CD14-positive monocyte (primary cell): Measurements from ENCODE around the gene TMEM221. TPM values are rescaled to one million over a fixed set of nuclear protein-coding genes. Genes with fewer than 3 reads are reported as not detected.

ENCODE experiments used
- DNase-seq, 3 donors: peaks; one replicate each; pipeline ENCODE4 v3.0.0-alpha.2; 2011 to 2022
- H2AFZ ChIP-seq: 2 replicates; pipeline ENCODE4 v1.6.0; 2012; ENCODE audit warnings: mild to moderate bottlenecking, low read depth, low read length, inconsistent platforms; ENCODE audit not compliant: insufficient read depth, poor library complexity, severe bottlenecking
- H3K27ac ChIP-seq, 2 donors: 1 replicate in 1 of 2; 2 replicates in 1 of 2; pipeline ENCODE4 v1.5.1; 2012 to 2013; ENCODE audit warnings: low read length in 2 of 2, control low read depth in 1 of 2, inconsistent platforms in 1 of 2, low read depth in 1 of 2, mild to moderate bottlenecking in 1 of 2
- H3K27me3 ChIP-seq, 2 donors: one replicate each; pipeline versions ENCODE4 v1.6.0 to v1.6.1; 2011 to 2013; ENCODE audit warnings: low read length in 2 of 2; ENCODE audit not compliant: control insufficient read depth in 2 of 2, insufficient read depth in 2 of 2
- H3K36me3 ChIP-seq, 2 donors: replicated peaks in 1 of 2; 1 replicate in 1 of 2; 2 replicates in 1 of 2; pipeline versions ENCODE4 v1.5.1 to v1.6.1; 2012 to 2013; ENCODE audit warnings: low read length in 2 of 2, control low read depth in 1 of 2, inconsistent platforms in 1 of 2, mild to moderate bottlenecking in 1 of 2; ENCODE audit not compliant: insufficient read depth in 2 of 2, control insufficient read depth in 1 of 2
- H3K4me1 ChIP-seq, 2 donors: 1 replicate in 1 of 2; 2 replicates in 1 of 2; pipeline versions ENCODE4 v1.5.1 to v1.6.1; 2012 to 2013; ENCODE audit warnings: low read length in 2 of 2, control low read depth in 1 of 2, inconsistent platforms in 1 of 2, mild to moderate bottlenecking in 1 of 2, moderate library complexity in 1 of 2; ENCODE audit not compliant: insufficient read depth in 2 of 2, control insufficient read depth in 1 of 2
- H3K4me2 ChIP-seq: replicated peaks from 2 replicates; pipeline ENCODE3; 2012; ENCODE audit warnings: low read length, moderate library complexity, mild to moderate bottlenecking; ENCODE audit not compliant: poor library complexity, severe bottlenecking; ENCODE audit errors: extremely low read depth
- H3K4me3 ChIP-seq, 3 experiments: fragments of 200-600 bp in 1 of 3; sonication (generic) in 1 of 3; replicated peaks in 1 of 3; 1 replicate in 2 of 3; 2 replicates in 1 of 3; pipeline ENCODE4 v1.5.1; 2011 to 2013; ENCODE audit warnings: low read length in 3 of 3, mild to moderate bottlenecking in 3 of 3, control low read depth in 2 of 3, low read depth in 2 of 3, inconsistent platforms in 1 of 3, moderate library complexity in 1 of 3
- H3K79me2 ChIP-seq: 2 replicates; pipeline ENCODE4 v1.6.0; 2012; ENCODE audit warnings: mild to moderate bottlenecking, control low read depth, inconsistent platforms, low read length, moderate library complexity; ENCODE audit not compliant: insufficient read depth
- H3K9ac ChIP-seq: 2 replicates; pipeline ENCODE4 v1.6.0; 2017; ENCODE audit warnings: low read length, mild to moderate bottlenecking; ENCODE audit not compliant: insufficient read depth, poor library complexity, severe bottlenecking
- H3K9me3 ChIP-seq, 2 donors: replicated peaks in 1 of 2; 1 replicate in 1 of 2; 2 replicates in 1 of 2; pipeline versions ENCODE4 v1.5.1 to v1.6.1; 2012 to 2013; ENCODE audit warnings: low read length in 2 of 2, control low read depth in 1 of 2; ENCODE audit not compliant: control insufficient read depth in 1 of 2, insufficient read depth in 1 of 2
- H4K20me1 ChIP-seq: 2 replicates; pipeline ENCODE4 v1.6.0; 2012; ENCODE audit warnings: mild to moderate bottlenecking, low read length, control low read depth, moderate library complexity; ENCODE audit not compliant: insufficient read depth
- H3K27ac Mint-ChIP-seq, 7 donors: one replicate each; pipeline ENCODE4 v1.8.0; 2020; ENCODE audit warnings: mild to moderate bottlenecking in 7 of 7, mixed read lengths in 7 of 7, moderate library complexity in 6 of 7, inconsistent platforms in 2 of 7
- H3K27me3 Mint-ChIP-seq, 3 donors: one replicate each; pipeline ENCODE4 v1.8.0; 2021 to 2022; ENCODE audit warnings: low read depth in 3 of 3, mild to moderate bottlenecking in 3 of 3, mixed read lengths in 3 of 3, moderate library complexity in 3 of 3, inconsistent platforms in 1 of 3
- H3K36me3 Mint-ChIP-seq, 2 donors: one replicate each; pipeline ENCODE4 v1.8.0; 2020; ENCODE audit warnings: mixed read lengths in 2 of 2, inconsistent platforms in 1 of 2, mild to moderate bottlenecking in 1 of 2
- H3K4me1 Mint-ChIP-seq: one replicate; pipeline ENCODE4 v1.8.0; 2020; ENCODE audit warnings: mild to moderate bottlenecking, mixed read lengths
- H3K4me3 Mint-ChIP-seq, 2 donors: one replicate each; pipeline ENCODE4 v1.8.0; 2020; ENCODE audit warnings: mild to moderate bottlenecking in 2 of 2, mixed read lengths in 2 of 2, moderate library complexity in 1 of 2
- H3K9me3 Mint-ChIP-seq, 7 donors: one replicate each; pipeline ENCODE4 v1.8.0; 2020 to 2022; ENCODE audit warnings: mixed read lengths in 7 of 7, mild to moderate bottlenecking in 6 of 7, moderate library complexity in 6 of 7, inconsistent platforms in 2 of 7
- CTCF ChIP-seq: fragments of 200-600 bp; IDR thresholded peaks from one replicate; pipeline ENCODE4 v1.8.0; 2022; ENCODE audit warnings: antibody characterized with exemption, mild to moderate bottlenecking
- WGBS: methylation state at CpG from one replicate; pipeline ENCODE4 v1.1.5; 2013; ENCODE audit warnings: missing lambda C conversion rate; ENCODE audit not compliant: insufficient coverage; 5-methylcytosine and 5-hydroxymethylcytosine counted together
- intact Hi-C, 2 donors: fragments of 100-400 bp; cut with micrococcal nuclease; formaldehyde crosslinking; loops; one replicate each; pipeline versions ENCODE4 v1.15.0 to v1.15.1; 2023
- polyA plus RNA-seq, 3 donors: library from polyadenylated mRNA; depleted of rRNA in 1 of 3; unstranded in 2 of 3; stranded (reverse) in 1 of 3; fragments of 300-500 nt in 2 of 3; fragments of >200 nt in 1 of 3; fragmentation: Illumina TruSeq in 2 of 3; gene quantifications; 1 replicate in 2 of 3; 2 replicates in 1 of 3; pipeline ENCODE4 v1.2.3, GENCODE V29; 2012 to 2021

Gene TMEM221
- polyA plus RNA-seq, 3 donors: not detected

- Histone ChIP-seq H3K27ac (no peak overlapping the region), H3K9me3 (no peaks in the 10 kb centered on the region), H3K4me3 (no peak overlapping the region), H3K9ac (no peak overlapping the region), H3K36me3 (peaks cover 36 to 56% of the 10 kb centered on the region in 2 donors), H2AFZ (no peak overlapping the region), H3K4me1 (peaks cover 3 to 4% of the 10 kb centered on the region in 2 donors), H4K20me1 (peaks cover 25% of the 10 kb centered on the region), H3K27me3 (no peaks in the 10 kb centered on the region), H3K79me2 (peaks cover 11% of the 10 kb centered on the region), H3K4me2 (no peak overlapping the region)
- Mint-ChIP-seq H3K9me3 (no peaks in the 10 kb centered on the region), H3K27me3 (no peaks in the 10 kb centered on the region), H3K36me3 (peaks cover 46 to 67% of the 10 kb centered on the region in 2 donors), H3K27ac (no peak overlapping the region), H3K4me1 (peaks cover 16% of the 10 kb centered on the region), H3K4me3 (no peak overlapping the region)
- no peak for TF ChIP-seq CTCF
- no peak for DNase-seq
- 95% methylated on average over 8 of the region's 8 CpGs for WGBS
- intact Hi-C loops: no loop called here
Measured at GRCh38 chr19:17414097-17414496, 34.4 kb downstream of the TMEM221 start.

GRCh38 chr19:17411801-17412200, 36.7 kb downstream of the TMEM221 start:
- Mint-ChIP-seq H3K9me3 (peaks cover 0 to 2% (median 0%) of the 10 kb centered on the region in 7 donors), H3K27ac (no peak overlapping the region), H3K4me3 (no peak overlapping the region), H3K36me3 (peaks cover 44 to 63% of the 10 kb centered on the region in 2 donors), H3K27me3 (no peaks in the 10 kb centered on the region), H3K4me1 (peaks cover 26% of the 10 kb centered on the region)
- Histone ChIP-seq H4K20me1 (peaks cover 25% of the 10 kb centered on the region), H3K9me3 (no peaks in the 10 kb centered on the region), H3K9ac (no peak overlapping the region), H2AFZ (no peak overlapping the region), H3K27ac (no peak overlapping the region), H3K79me2 (peaks cover 32% of the 10 kb centered on the region), H3K4me3 (no peak overlapping the region), H3K4me2 (no peak overlapping the region), H3K27me3 (no peaks in the 10 kb centered on the region), H3K36me3 (peaks cover 36 to 56% of the 10 kb centered on the region in 2 donors), H3K4me1 (peaks cover 10 to 14% of the 10 kb centered on the region in 2 donors)
- no peak for TF ChIP-seq CTCF
- WGBS: 94% methylated on average over 10 of the region's 11 CpGs
- DNase-seq: no peak
- intact Hi-C loops: no loop called here
